HG02852 (cell line): Measurements from ENCODE around the gene MARK3.

Source experiments
- ATAC-seq: cut with Tn5 transposase; IDR thresholded peaks from one replicate; pipeline ENCODE4 v1.9.1; 2021; ENCODE audit warnings: mild to moderate bottlenecking, moderate library complexity; ENCODE audit not compliant: unreplicated experiment

MARK3 gene

GRCh38 chr14:103366741-103367140 is 18.5 kb upstream of the MARK3 start:
- ATAC-seq, result no peak

GRCh38 chr14:103367995-103368394 is 17.2 kb upstream of the MARK3 start:
- no peak for ATAC-seq

- ATAC-seq, result no peak
Observed at GRCh38 chr14:103370087-103370486, 15.1 kb upstream of the MARK3 start.

- ATAC-seq, result no peak
Observed at GRCh38 chr14:103372017-103372416, 13.2 kb upstream of the MARK3 start.

- no peak for ATAC-seq
Observed at GRCh38 chr14:103372552-103373304, 12.5 kb upstream of the MARK3 start.

GRCh38 chr14:103374121-103374520 is 11.1 kb upstream of the MARK3 start:
- ATAC-seq, result no peak

- no peak for ATAC-seq
Observed at GRCh38 chr14:103377522-103378037, 7.6 kb upstream of the MARK3 start.

- no peak for ATAC-seq
Observed at GRCh38 chr14:103378038-103378854, 7.0 kb upstream of the MARK3 start.

- ATAC-seq, result no peak
Observed at GRCh38 chr14:103380719-103381377, 4.4 kb upstream of the MARK3 start.

GRCh38 chr14:103382376-103382775 is 2.8 kb upstream of the MARK3 start:
- no peak for ATAC-seq

- ATAC-seq, result peak; percentile 15
Observed at GRCh38 chr14:103384450-103385151, 614 bp upstream of the MARK3 start.

GRCh38 chr14:103385929-103386712 is 906 bp downstream of the MARK3 start:
- no peak for ATAC-seq

- ATAC-seq, result no peak
Observed at GRCh38 chr14:103386713-103387329, 1.6 kb downstream of the MARK3 start.

- no peak for ATAC-seq
Observed at GRCh38 chr14:103388664-103389063, 3.4 kb downstream of the MARK3 start.

- ATAC-seq, result no peak
Observed at GRCh38 chr14:103390605-103391004, 5.4 kb downstream of the MARK3 start.

- no peak for ATAC-seq
Observed at GRCh38 chr14:103391048-103391447, 5.8 kb downstream of the MARK3 start.

GRCh38 chr14:103392106-103392505 is 6.9 kb downstream of the MARK3 start:
- ATAC-seq, result no peak

GRCh38 chr14:103392572-103392971 is 7.4 kb downstream of the MARK3 start:
- ATAC-seq, result no peak

- no peak for ATAC-seq
Observed at GRCh38 chr14:103393070-103393469, 7.9 kb downstream of the MARK3 start.
